ENCODE results near the gene PAK5.

- TF ChIP-seq CTCF (IDR thresholded peaks at IDR 0.05 in 8 of 11, conservative IDR thresholded peaks at IDR 0.05 in 3 of 11) (no peak), POLR2A (IDR thresholded peaks at IDR 0.05) (no peak), POLR2AphosphoS5 (IDR thresholded peaks at IDR 0.05) (no peak)
Observed at GRCh38 chr20:9686866-9687265, 152.0 kb downstream of the PAK5 start.

Measured in spleen (tissue), 7 donors.